ENCODE results near the gene ACVR2A.

Gene ACVR2A

GRCh38 chr2:147924647-147925046 is 79.8 kb downstream of the ACVR2A start:
- no peak for DNase-seq (ENCODE audit: low read depth)

- no peak for DNase-seq (ENCODE audit: low read depth)
These were observed 81.1 kb downstream of the ACVR2A start for GRCh38 chr2:147925886-147926285.

GRCh38 chr2:147927053-147927588 is 82.3 kb downstream of the ACVR2A start:
- no peak for DNase-seq (ENCODE audit: low read depth)

GRCh38 chr2:147933931-147934330 is 89.1 kb downstream of the ACVR2A start:
- DNase-seq (ENCODE audit: low read depth), result no peak

GRCh38 chr2:147934881-147935620 is 90.2 kb downstream of the ACVR2A start:
- no peak for DNase-seq (ENCODE audit: low read depth)

GRCh38 chr2:147937744-147938349 is 93.0 kb downstream of the ACVR2A start:
- DNase-seq (ENCODE audit: low read depth), result no peak

- no peak for DNase-seq (ENCODE audit: low read depth)
These were observed 94.5 kb downstream of the ACVR2A start for GRCh38 chr2:147939313-147939712.

- no peak for DNase-seq (ENCODE audit: low read depth)
These were observed 100.8 kb downstream of the ACVR2A start for GRCh38 chr2:147945660-147946059.

GRCh38 chr2:147952118-147952517 is 107.3 kb downstream of the ACVR2A start:
- DNase-seq (ENCODE audit: low read depth), result no peak

- no peak for DNase-seq (ENCODE audit: low read depth)
These were observed 123.7 kb downstream of the ACVR2A start for GRCh38 chr2:147968571-147968970.

GRCh38 chr2:147976102-147976501 is 131.3 kb downstream of the ACVR2A start:
- no peak for DNase-seq (ENCODE audit: low read depth)

GRCh38 chr2:147977679-147978078 is 132.8 kb downstream of the ACVR2A start:
- DNase-seq (ENCODE audit: low read depth), result no peak

Data from stimulated activated CD8-positive, alpha-beta memory T cell treated with anti-CD3 and anti-CD28 coated beads, Interleukin-12 subunit alpha, Interleukin-12 subunit beta, amount 100 ng/mL, for 4 hours (primary cell).